DOHH2 (cell line): ENCODE measurements around the gene CD58.

ENCODE experiments used
- EZH2phosphoT487 ChIP-seq: fragments of 200-600 bp; sonication (generic); IDR thresholded peaks from 2 replicates; pipeline ENCODE4 v1.6.1; 2017; ENCODE audit warnings: borderline replicate concordance, mild to moderate bottlenecking, antibody characterized with exemption, low read length, moderate library complexity, mixed read lengths
- TF ChIP-seq, protein P1 (sequence below): fragments of 200-600 bp; sonication (generic); IDR thresholded peaks from one replicate; pipeline ENCODE4 v1.5.1; 2014; ENCODE audit warnings: antibody characterized with exemption, mild to moderate bottlenecking, low read depth, low read length; ENCODE audit not compliant: poor library complexity, severe bottlenecking

DNA sequence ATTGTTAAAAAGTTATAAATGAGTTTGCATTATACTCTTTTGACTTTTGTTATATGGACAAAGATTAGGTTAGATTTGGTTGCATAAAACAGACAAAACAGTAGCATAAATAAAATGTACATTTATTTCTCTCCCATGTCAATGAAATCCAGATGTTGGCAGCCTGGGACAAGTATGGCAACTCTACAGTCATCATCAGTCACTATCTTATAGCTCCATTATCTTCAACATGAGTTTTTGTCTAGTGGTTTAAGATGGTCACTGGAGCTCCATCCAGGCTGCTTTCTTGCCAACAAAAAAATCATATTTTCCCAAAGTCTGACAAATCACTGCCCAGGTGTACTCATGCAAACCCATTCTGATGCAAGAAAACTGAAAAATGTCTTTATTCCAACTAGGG is 83.8 kb downstream of the CD58 start:
- TF ChIP-seq, protein P1, sequence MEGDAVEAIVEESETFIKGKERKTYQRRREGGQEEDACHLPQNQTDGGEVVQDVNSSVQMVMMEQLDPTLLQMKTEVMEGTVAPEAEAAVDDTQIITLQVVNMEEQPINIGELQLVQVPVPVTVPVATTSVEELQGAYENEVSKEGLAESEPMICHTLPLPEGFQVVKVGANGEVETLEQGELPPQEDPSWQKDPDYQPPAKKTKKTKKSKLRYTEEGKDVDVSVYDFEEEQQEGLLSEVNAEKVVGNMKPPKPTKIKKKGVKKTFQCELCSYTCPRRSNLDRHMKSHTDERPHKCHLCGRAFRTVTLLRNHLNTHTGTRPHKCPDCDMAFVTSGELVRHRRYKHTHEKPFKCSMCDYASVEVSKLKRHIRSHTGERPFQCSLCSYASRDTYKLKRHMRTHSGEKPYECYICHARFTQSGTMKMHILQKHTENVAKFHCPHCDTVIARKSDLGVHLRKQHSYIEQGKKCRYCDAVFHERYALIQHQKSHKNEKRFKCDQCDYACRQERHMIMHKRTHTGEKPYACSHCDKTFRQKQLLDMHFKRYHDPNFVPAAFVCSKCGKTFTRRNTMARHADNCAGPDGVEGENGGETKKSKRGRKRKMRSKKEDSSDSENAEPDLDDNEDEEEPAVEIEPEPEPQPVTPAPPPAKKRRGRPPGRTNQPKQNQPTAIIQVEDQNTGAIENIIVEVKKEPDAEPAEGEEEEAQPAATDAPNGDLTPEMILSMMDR = no peak
- no peak for TF ChIP-seq EZH2phosphoT487
